Ascending aorta (tissue), 2 donors: ENCODE measurements around the gene GPR153. TPM values are rescaled to one million over a fixed set of nuclear protein-coding genes. Genes with fewer than 3 reads are reported as not detected.
A peak's percentile ranks its signal among the peaks of the same experiment; 100 is the strongest.

Experiments used
- DNase-seq, 2 donors: peaks; one replicate each; pipeline ENCODE4 v3.0.0-alpha.2; 2019; ENCODE audit warnings: low spot score in 2 of 2
- H3K27ac ChIP-seq, 2 donors: fragments of 200-600 bp; sonication (generic); one replicate each; pipeline ENCODE4 v1.5.1; 2016 to 2017; ENCODE audit warnings: mild to moderate bottlenecking in 1 of 2
- H3K27me3 ChIP-seq: fragments of 200-600 bp; sonication (generic); one replicate; pipeline ENCODE4 v1.5.1; 2017
- H3K36me3 ChIP-seq, 2 donors: fragments of 200-600 bp; sonication (generic); one replicate each; pipeline ENCODE4 v1.5.1; 2016
- H3K4me1 ChIP-seq, 2 donors: fragments of 200-600 bp; sonication (generic); one replicate each; pipeline ENCODE4 v1.5.1; 2016 to 2017; ENCODE audit warnings: mild to moderate bottlenecking in 1 of 2
- H3K4me3 ChIP-seq, 2 donors: fragments of 200-600 bp; sonication (generic); one replicate each; pipeline ENCODE4 v1.5.1; 2016 to 2017; ENCODE audit warnings: mild to moderate bottlenecking in 1 of 2
- H3K9me3 ChIP-seq, 2 donors: fragments of 200-600 bp; sonication (generic); one replicate each; pipeline ENCODE4 v1.5.1; 2016
- CTCF ChIP-seq, 3 experiments: fragments of 200-600 bp in 2 of 3; fragments of 450-650 bp in 1 of 3; sonication (generic) in 2 of 3; IDR thresholded peaks; one replicate each; pipeline ENCODE4 v1.5.1; 2016 to 2019; ENCODE audit warnings: antibody characterized with exemption in 3 of 3, mild to moderate bottlenecking in 1 of 3, moderate library complexity in 1 of 3
- intact Hi-C: fragments of 100-400 bp; cut with DNase I; formaldehyde crosslinking; loops from one replicate; pipeline ENCODE4 v1.15.1; 2023
- total RNA-seq: library from RNA; depleted of rRNA; stranded (reverse); fragments of >200 nt; gene quantifications from one replicate; pipeline ENCODE4 v1.1.0, GENCODE V29; 2016

GPR153 gene
- total RNA-seq, 1 donor from 2014 or later: 24.3 TPM

GRCh38 chr1:6260433-6260934 lies 414 bp downstream of the GPR153 start:
- Histone ChIP-seq H3K4me3 (peak overlapping the region; percentile 64), H3K9me3 (no peaks in the 10 kb centered on the region), H3K36me3 (no peaks in the 10 kb centered on the region), H3K27ac (no peak overlapping the region), H3K4me1 (peaks cover 0 to 6% of the 10 kb centered on the region in 2 donors), H3K27me3 (peaks cover 7% of the 10 kb centered on the region)
- no peak for TF ChIP-seq CTCF (IDR thresholded peaks at IDR 0.05)
- DNase-seq: no peak
- intact Hi-C loops: no loop called here

- peak; percentile 25 to 87 for DNase-seq
- Histone ChIP-seq H3K27me3 (peaks cover 7% of the 10 kb centered on the region), H3K4me1 (peaks cover 0 to 6% of the 10 kb centered on the region in 2 donors), H3K9me3 (no peaks in the 10 kb centered on the region), H3K36me3 (no peaks in the 10 kb centered on the region), H3K4me3 (peak overlapping the region; percentile 64), H3K27ac (no peak overlapping the region)
- no peak for TF ChIP-seq CTCF (IDR thresholded peaks at IDR 0.05)
- intact Hi-C loops: no loop called here
Observed at GRCh38 chr1:6259491-6260362, 1.2 kb downstream of the GPR153 start.

GRCh38 chr1:6258675-6259074 lies 2.2 kb downstream of the GPR153 start:
- H3K4me3 ChIP-seq: no peak overlapping the region
- DNase-seq: no peak
- H3K27ac ChIP-seq: no peak overlapping the region
- peaks cover 0 to 6% of the 10 kb centered on the region in 2 donors for H3K4me1 ChIP-seq
- no peaks in the 10 kb centered on the region for H3K9me3 ChIP-seq
- no peak for TF ChIP-seq CTCF (IDR thresholded peaks at IDR 0.05)
- H3K36me3 ChIP-seq: no peaks in the 10 kb centered on the region
- intact Hi-C loops: no loop called here
- H3K27me3 ChIP-seq: peaks cover 7% of the 10 kb centered on the region

GRCh38 chr1:6257541-6258069 lies 3.3 kb downstream of the GPR153 start:
- no peaks in the 10 kb centered on the region for H3K36me3 ChIP-seq
- TF ChIP-seq CTCF (IDR thresholded peaks at IDR 0.05): no peak
- H3K9me3 ChIP-seq: no peaks in the 10 kb centered on the region
- H3K27ac ChIP-seq: no peak overlapping the region
- no peak overlapping the region for H3K4me3 ChIP-seq
- DNase-seq: no peak
- peaks cover 0 to 6% of the 10 kb centered on the region in 2 donors for H3K4me1 ChIP-seq
- intact Hi-C loops: no loop called here
- peaks cover 7% of the 10 kb centered on the region for H3K27me3 ChIP-seq

GRCh38 chr1:6256645-6257044 lies 4.3 kb downstream of the GPR153 start:
- no peaks in the 10 kb centered on the region for H3K36me3 ChIP-seq
- DNase-seq: no peak
- no peaks in the 10 kb centered on the region for H3K9me3 ChIP-seq
- TF ChIP-seq CTCF (IDR thresholded peaks at IDR 0.05): no peak
- H3K4me1 ChIP-seq: peaks cover 0 to 6% of the 10 kb centered on the region in 2 donors
- H3K27ac ChIP-seq: no peak overlapping the region
- intact Hi-C loops: no loop called here
- H3K4me3 ChIP-seq: no peak overlapping the region
- H3K27me3 ChIP-seq: peaks cover 7% of the 10 kb centered on the region
